NCI-H69 (cell line): ENCODE measurements around the gene METTL25B.

Experiments used
- DNase-seq: peaks from one replicate; lab custom pipeline; 2025; lab: John Stamatoyannopoulos, UW

The METTL25B gene

DNA sequence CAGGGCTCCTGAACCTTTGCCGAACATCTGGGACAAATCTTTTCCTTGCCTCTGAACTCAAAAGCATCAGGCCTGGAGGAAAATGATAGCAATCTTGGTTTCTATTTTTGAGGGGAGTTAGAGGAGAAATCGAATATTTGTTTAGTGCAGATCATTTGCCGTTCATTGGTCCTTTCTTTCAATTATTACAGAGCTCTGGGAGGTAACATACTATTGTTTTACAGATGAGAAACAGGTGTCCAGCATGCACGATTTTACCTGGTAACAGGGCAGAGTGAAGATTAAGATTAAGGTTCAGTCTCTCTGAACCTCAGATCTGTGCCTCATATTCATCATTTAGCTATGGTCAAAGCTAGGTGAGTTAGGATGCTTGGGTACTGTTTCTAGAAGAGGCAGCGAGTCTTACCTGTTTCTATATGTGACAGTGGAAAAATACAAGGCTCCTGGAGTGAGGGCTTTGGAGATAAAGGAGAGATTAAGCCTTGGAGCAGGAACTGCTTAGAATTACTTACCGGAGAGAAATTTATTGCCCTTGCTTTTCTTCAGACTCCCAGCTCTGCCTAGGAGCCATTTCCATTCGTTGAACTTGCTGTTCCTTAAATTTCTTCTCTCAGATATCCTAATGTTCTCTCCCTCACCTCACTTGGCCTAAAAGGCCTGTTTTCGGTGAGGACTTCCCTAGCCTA lies 40.5 kb downstream of the METTL25B start:
- DNase-seq, result no peak

GRCh38 chr1:156772222-156772621 lies 44.0 kb downstream of the METTL25B start:
- DNase-seq, result no peak

DNA sequence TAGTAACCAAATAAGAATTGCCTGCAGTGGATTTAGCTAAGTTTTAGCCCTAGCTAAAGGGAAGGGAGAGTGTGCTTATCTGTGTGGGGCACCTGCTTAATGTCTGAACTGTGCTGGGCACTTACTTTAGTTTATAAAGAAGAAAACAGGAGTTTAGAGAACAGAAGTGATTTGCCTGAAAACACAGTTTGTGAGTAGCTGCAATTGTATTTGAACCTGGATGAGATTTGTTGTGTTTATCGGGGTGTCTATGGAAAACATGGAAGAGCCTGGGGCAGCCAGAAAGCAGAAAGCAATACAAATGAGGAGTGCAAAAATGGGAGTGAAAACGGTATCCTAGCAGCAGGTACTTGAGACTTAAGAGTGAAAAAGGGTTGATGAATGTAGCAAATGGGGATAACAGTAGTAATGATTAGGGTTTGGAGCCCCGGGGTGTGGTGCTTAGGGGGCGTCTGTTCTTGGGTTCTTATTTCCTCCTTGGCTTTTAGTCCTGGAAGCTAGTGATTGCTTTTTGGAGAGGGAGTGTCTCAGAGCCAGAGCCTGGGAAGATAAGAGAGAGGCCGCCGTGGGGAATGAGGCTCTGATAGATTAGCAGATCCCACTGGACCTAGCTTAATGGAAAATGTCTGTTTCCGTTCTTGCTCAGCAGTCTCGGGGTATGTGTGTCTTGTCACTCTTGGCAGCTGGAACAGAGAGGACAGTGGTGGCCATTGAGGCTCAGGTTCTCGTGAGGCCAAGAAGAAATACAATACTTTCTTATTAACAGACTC lies 44.6 kb downstream of the METTL25B start:
- DNase-seq, result no peak

DNA sequence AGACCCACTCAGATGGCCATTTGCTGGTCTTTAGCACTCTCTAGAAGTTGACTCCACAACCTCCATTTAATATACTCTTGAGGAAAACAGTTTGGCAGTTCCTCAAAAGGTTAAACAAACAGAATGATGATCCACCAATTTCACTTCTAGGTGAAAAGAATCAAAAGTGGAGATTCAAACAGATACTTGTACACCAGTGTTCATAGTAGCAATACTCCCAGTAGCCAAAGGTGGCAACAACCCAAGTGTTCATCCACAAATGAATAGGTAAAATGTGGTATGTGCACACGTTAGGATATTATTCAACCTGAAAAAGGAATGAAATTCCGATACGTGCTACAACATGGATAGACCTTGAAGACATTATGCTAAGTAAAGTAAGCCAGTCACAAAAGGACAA lies 45.3 kb downstream of the METTL25B start:
- DNase-seq, result peak; percentile 17

GRCh38 chr1:156775799-156776198 lies 47.5 kb downstream of the METTL25B start:
- DNase-seq, result no peak

DNA sequence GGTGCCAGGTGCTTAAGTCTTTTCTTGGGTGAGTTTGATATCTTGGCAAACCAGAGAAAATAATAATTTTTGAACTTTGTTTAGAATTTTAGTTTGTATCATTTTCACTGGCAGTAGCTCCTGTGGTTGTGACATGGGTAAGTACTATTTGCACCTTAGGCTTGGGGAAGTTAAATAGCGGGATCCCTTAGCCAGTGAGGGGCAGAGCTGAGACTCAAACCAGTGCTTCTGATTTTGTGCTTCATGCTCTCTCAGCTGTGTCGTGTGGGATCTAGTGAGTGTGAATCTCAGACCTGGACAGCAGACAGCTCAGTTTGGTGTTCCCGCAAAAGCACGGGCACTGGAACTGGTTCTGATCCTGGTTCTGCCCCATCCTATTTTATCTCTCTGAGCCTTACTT lies 48.7 kb downstream of the METTL25B start:
- no peak for DNase-seq

GRCh38 chr1:156777573-156777972 lies 49.3 kb downstream of the METTL25B start:
- DNase-seq, result no peak

DNA sequence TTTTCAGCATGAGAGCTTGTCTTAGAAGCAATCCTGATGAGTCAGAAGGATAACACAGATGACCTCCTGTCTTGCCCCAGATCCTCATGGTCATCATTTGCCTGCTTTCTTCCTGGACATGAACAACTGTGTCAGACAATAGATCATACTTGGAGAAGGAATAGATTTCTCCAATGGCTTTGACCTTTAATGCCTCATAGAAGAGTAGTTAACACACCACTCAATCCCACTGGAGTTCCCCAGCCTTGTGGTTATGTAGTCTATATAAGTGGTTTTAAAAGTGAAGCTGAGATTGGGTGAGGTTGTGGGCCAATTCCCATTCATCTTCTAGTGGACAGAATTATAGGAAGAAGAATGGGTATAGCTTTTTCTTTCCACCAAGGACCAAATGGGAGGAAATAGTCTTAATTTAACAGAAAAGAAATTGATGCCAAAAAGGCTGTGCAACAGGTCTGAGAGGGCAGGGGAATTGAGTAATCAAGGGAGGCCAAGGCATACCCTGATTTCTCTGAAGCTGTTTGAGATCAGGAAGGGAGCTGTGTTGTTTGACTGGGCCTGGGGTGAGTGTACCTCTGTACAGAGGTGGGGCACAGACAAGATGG lies 53.4 kb downstream of the METTL25B start:
- no peak for DNase-seq

DNA sequence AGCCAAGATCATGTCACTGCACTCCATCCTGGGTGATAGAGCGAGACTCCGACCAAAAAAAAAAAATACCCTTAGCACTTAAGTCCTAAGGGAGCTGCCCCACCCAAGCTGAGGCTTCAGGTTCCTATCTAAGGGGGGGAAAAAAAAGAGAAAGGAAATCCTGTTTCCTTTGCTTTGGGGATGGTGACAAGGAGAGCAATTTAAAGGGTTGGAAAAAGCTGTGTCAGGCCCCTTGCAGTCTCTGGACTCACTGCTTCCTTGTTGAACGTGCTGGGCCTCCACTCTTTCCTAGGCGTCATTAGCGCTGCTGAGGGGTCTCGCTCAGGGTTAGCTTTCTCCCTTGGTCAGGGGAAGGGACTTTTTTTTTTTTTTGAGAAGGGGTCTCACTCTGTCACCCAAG lies 57.2 kb downstream of the METTL25B start:
- DNase-seq, result no peak
